GM23338 (cell line): Measurements from ENCODE around the gene SMURF2. TPM values are rescaled to one million over a fixed set of nuclear protein-coding genes. Genes with fewer than 3 reads are reported as not detected.

Source experiments
- ATAC-seq: fragments of 200-7000 bp; cut with Tn5 transposase; 3 replicates; pipeline ENCODE4 v1.9.1; 2020
- DNase-seq: peaks from one replicate; pipeline ENCODE4 v3.0.0-alpha.2; 2015; ENCODE audit warnings: low spot score
- H2AFZ ChIP-seq: fragments of 200-600 bp; sonication (generic); 2 replicates; pipeline ENCODE4 v1.8.0; 2016; ENCODE audit warnings: antibody characterized with exemption, mild to moderate bottlenecking, moderate library complexity
- H3F3A ChIP-seq: fragments of 200-600 bp; sonication (generic); replicated peaks from 2 replicates; pipeline ENCODE4 v1.8.0; 2017; ENCODE audit warnings: antibody characterized with exemption, mixed run types, low read depth
- H3K27ac ChIP-seq: fragments of 200-600 bp; sonication (generic); 2 replicates; pipeline ENCODE4 v1.6.1; 2016; ENCODE audit warnings: low read depth
- H3K27me3 ChIP-seq: fragments of 200-600 bp; sonication (generic); 2 replicates; pipeline ENCODE4 v1.8.0; 2016; ENCODE audit warnings: mild to moderate bottlenecking, mixed run types, moderate library complexity; ENCODE audit not compliant: insufficient read depth
- H3K36me3 ChIP-seq: fragments of 200-600 bp; sonication (generic); 2 replicates; pipeline ENCODE4 v1.8.0; 2016; ENCODE audit warnings: mild to moderate bottlenecking; ENCODE audit not compliant: insufficient read depth
- H3K4me1 ChIP-seq: fragments of 200-600 bp; sonication (generic); 2 replicates; pipeline ENCODE4 v1.8.0; 2016; ENCODE audit warnings: mild to moderate bottlenecking, moderate library complexity; ENCODE audit not compliant: insufficient read depth
- H3K4me2 ChIP-seq: fragments of 200-600 bp; sonication (generic); 2 replicates; pipeline ENCODE4 v1.7.1; 2017; ENCODE audit warnings: mixed run types
- H3K4me3 ChIP-seq: fragments of 200-600 bp; sonication (generic); 2 replicates; pipeline ENCODE4 v1.6.1; 2016; ENCODE audit warnings: mixed run types
- H3K79me2 ChIP-seq: fragments of 200-600 bp; sonication (generic); replicated peaks from 2 replicates; pipeline ENCODE4 v1.8.0; 2017; ENCODE audit warnings: mild to moderate bottlenecking; ENCODE audit not compliant: insufficient read depth
- H3K9me2 ChIP-seq: fragments of 200-600 bp; sonication (generic); 2 replicates; pipeline ENCODE4 v1.8.0; 2017; ENCODE audit not compliant: insufficient read depth
- H4K20me1 ChIP-seq: fragments of 200-600 bp; sonication (generic); replicated peaks from 2 replicates; pipeline ENCODE4 v1.8.0; 2017; ENCODE audit warnings: mild to moderate bottlenecking; ENCODE audit not compliant: insufficient read depth
- H3K27ac Mint-ChIP-seq: 2 replicates; pipeline ENCODE4 v1.8.0; 2020; ENCODE audit warnings: inconsistent platforms, mild to moderate bottlenecking, moderate library complexity, mixed read lengths
- H3K27me3 Mint-ChIP-seq: 3 replicates; pipeline ENCODE4 v1.8.0; 2022; ENCODE audit warnings: low read depth, mild to moderate bottlenecking, moderate library complexity, mixed read lengths, inconsistent platforms; ENCODE audit not compliant: insufficient read depth, poor library complexity
- H3K36me3 Mint-ChIP-seq: 3 replicates; pipeline ENCODE4 v1.8.0; 2021; ENCODE audit warnings: low read depth, mild to moderate bottlenecking, inconsistent platforms, moderate library complexity, mixed read lengths
- H3K4me1 Mint-ChIP-seq: 3 replicates; pipeline ENCODE4 v1.8.0; 2020; ENCODE audit warnings: mild to moderate bottlenecking, inconsistent platforms, mixed read lengths
- H3K4me3 Mint-ChIP-seq: 3 replicates; pipeline ENCODE4 v1.8.0; 2021; ENCODE audit warnings: moderate library complexity, mild to moderate bottlenecking, inconsistent platforms, mixed read lengths
- H3K9me3 Mint-ChIP-seq: 3 replicates; pipeline ENCODE4 v1.8.0; 2020; ENCODE audit warnings: moderate library complexity, mild to moderate bottlenecking, inconsistent platforms, mixed read lengths
- CREB1 ChIP-seq: fragments of 250-450 bp; sonication (Bioruptor Pico); IDR thresholded peaks from 2 replicates; pipeline ENCODE4 v1.5.0; 2020; ENCODE audit warnings: low read depth, mild to moderate bottlenecking, moderate library complexity
- EZH2 ChIP-seq: fragments of 200-600 bp; sonication (generic); IDR thresholded peaks from one replicate; pipeline ENCODE4 v1.8.0; 2017; ENCODE audit warnings: antibody characterized with exemption, mild to moderate bottlenecking, low read depth; ENCODE audit not compliant: unreplicated experiment
- EZH2phosphoT487 ChIP-seq: fragments of 200-600 bp; sonication (generic); IDR thresholded peaks from one replicate; pipeline ENCODE4 v1.8.1; 2018; ENCODE audit warnings: antibody characterized with exemption; ENCODE audit not compliant: unreplicated experiment
- JUNB ChIP-seq: IDR thresholded peaks from one replicate; pipeline ENCODE4 v1.6.1; 2016; ENCODE audit warnings: antibody characterized with exemption; ENCODE audit not compliant: unreplicated experiment
- NANOG ChIP-seq: IDR thresholded peaks from 2 replicates; pipeline ENCODE4 v1.6.1; 2016; ENCODE audit warnings: antibody characterized with exemption, borderline replicate concordance
- POLR2AphosphoS5 ChIP-seq: IDR thresholded peaks from 2 replicates; pipeline ENCODE4 v1.6.1; 2016; ENCODE audit warnings: antibody characterized with exemption, low read depth
- STAT1 ChIP-seq: IDR thresholded peaks from one replicate; pipeline ENCODE4 v1.6.1; 2016; ENCODE audit warnings: antibody characterized with exemption; ENCODE audit not compliant: unreplicated experiment
- ZNF114 ChIP-seq: fragments of 250-450 bp; sonication (Bioruptor Pico); IDR thresholded peaks from 2 replicates; pipeline ENCODE4 v1.5.0; 2020; ENCODE audit warnings: mild to moderate bottlenecking, moderate library complexity
- ZNF331 ChIP-seq: fragments of 250-450 bp; sonication (Bioruptor Pico); IDR thresholded peaks from 2 replicates; pipeline ENCODE4 v1.5.0; 2020; ENCODE audit warnings: low read depth, mild to moderate bottlenecking, moderate library complexity
- polyA plus RNA-seq: library from polyadenylated mRNA; unstranded; fragments of >200 nt; fragmentation: Nextera tagmentation; extraction: Ambion mirVana; gene quantifications from 2 replicates; pipeline ENCODE4 v1.2.1, GENCODE V29; 2016
- total RNA-seq: library from RNA; depleted of rRNA; stranded (reverse); fragments of >200 nt; shearing (Covaris generic); gene quantifications from 2 replicates; pipeline ENCODE4 v1.2.3, GENCODE V29; 2014
- TF ChIP-seq, protein P1 (sequence below), 2 experiments: fragments of 200-600 bp in 1 of 2; sonication (generic) in 1 of 2; conservative IDR thresholded peaks; 2 replicates each; pipeline versions ENCODE4 v1.5.1 to v1.6.1; 2016 to 2017; ENCODE audit warnings: antibody characterized with exemption in 2 of 2, low read depth in 2 of 2, mild to moderate bottlenecking in 2 of 2, moderate library complexity in 1 of 2
- TF ChIP-seq, protein P2 (sequence below): IDR thresholded peaks from one replicate; pipeline ENCODE4 v1.6.1; 2018; ENCODE audit warnings: antibody characterized with exemption; ENCODE audit not compliant: unreplicated experiment
- TF ChIP-seq, protein P3 (sequence below): fragments of 250-450 bp; sonication (Bioruptor Pico); IDR thresholded peaks from 2 replicates; pipeline ENCODE4 v1.5.0; 2020; ENCODE audit warnings: mild to moderate bottlenecking, moderate library complexity
- TF ChIP-seq, protein P4 (sequence below): IDR thresholded peaks from 2 replicates; pipeline ENCODE4 v1.6.1; 2016; ENCODE audit warnings: antibody characterized with exemption

The SMURF2 gene
- total and polyA plus RNA-seq, 2 experiments from 2014 or later: 12.1 to 29.6 TPM

DNA sequence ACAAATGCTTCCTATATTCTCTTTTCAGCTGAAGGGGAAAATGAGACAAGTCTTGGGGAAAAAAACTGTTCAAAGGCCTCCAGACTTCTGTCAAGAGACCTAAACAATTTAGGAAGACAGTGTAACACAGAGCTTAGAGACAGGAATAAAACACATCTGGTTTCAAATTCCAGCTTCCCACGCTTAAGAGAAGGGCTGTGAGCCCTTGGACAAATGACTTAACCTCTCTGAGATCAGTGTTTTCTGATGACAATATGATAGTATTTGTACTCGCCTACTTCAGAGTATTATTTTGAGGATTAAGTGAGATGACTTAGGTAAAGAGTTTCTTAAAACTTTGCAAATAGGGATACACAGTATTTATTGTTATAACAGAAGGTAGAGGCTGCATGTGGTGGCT lies 29.5 kb downstream of the SMURF2 start:
- peaks cover 28% of the 10 kb centered on the region for H4K20me1 ChIP-seq
- TF ChIP-seq, protein P1, sequence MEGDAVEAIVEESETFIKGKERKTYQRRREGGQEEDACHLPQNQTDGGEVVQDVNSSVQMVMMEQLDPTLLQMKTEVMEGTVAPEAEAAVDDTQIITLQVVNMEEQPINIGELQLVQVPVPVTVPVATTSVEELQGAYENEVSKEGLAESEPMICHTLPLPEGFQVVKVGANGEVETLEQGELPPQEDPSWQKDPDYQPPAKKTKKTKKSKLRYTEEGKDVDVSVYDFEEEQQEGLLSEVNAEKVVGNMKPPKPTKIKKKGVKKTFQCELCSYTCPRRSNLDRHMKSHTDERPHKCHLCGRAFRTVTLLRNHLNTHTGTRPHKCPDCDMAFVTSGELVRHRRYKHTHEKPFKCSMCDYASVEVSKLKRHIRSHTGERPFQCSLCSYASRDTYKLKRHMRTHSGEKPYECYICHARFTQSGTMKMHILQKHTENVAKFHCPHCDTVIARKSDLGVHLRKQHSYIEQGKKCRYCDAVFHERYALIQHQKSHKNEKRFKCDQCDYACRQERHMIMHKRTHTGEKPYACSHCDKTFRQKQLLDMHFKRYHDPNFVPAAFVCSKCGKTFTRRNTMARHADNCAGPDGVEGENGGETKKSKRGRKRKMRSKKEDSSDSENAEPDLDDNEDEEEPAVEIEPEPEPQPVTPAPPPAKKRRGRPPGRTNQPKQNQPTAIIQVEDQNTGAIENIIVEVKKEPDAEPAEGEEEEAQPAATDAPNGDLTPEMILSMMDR (conservative IDR thresholded peaks at IDR 0.05; ENCODE audit: low read depth in 2 of 2): no peak
- TF ChIP-seq EZH2: no peak
- no peak for TF ChIP-seq EZH2phosphoT487
- TF ChIP-seq NANOG: no peak
- no peak for TF ChIP-seq CREB1 (CRISPR knock-in tag)
- TF ChIP-seq POLR2AphosphoS5: no peak
- TF ChIP-seq, protein P2, sequence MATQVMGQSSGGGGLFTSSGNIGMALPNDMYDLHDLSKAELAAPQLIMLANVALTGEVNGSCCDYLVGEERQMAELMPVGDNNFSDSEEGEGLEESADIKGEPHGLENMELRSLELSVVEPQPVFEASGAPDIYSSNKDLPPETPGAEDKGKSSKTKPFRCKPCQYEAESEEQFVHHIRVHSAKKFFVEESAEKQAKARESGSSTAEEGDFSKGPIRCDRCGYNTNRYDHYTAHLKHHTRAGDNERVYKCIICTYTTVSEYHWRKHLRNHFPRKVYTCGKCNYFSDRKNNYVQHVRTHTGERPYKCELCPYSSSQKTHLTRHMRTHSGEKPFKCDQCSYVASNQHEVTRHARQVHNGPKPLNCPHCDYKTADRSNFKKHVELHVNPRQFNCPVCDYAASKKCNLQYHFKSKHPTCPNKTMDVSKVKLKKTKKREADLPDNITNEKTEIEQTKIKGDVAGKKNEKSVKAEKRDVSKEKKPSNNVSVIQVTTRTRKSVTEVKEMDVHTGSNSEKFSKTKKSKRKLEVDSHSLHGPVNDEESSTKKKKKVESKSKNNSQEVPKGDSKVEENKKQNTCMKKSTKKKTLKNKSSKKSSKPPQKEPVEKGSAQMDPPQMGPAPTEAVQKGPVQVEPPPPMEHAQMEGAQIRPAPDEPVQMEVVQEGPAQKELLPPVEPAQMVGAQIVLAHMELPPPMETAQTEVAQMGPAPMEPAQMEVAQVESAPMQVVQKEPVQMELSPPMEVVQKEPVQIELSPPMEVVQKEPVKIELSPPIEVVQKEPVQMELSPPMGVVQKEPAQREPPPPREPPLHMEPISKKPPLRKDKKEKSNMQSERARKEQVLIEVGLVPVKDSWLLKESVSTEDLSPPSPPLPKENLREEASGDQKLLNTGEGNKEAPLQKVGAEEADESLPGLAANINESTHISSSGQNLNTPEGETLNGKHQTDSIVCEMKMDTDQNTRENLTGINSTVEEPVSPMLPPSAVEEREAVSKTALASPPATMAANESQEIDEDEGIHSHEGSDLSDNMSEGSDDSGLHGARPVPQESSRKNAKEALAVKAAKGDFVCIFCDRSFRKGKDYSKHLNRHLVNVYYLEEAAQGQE: no peak
- no peak for TF ChIP-seq JUNB
- no peak for TF ChIP-seq ZNF114 (CRISPR knock-in tag)
- TF ChIP-seq ZNF331 (CRISPR knock-in tag): no peak
- no peak for TF ChIP-seq STAT1
- TF ChIP-seq, protein P3, sequence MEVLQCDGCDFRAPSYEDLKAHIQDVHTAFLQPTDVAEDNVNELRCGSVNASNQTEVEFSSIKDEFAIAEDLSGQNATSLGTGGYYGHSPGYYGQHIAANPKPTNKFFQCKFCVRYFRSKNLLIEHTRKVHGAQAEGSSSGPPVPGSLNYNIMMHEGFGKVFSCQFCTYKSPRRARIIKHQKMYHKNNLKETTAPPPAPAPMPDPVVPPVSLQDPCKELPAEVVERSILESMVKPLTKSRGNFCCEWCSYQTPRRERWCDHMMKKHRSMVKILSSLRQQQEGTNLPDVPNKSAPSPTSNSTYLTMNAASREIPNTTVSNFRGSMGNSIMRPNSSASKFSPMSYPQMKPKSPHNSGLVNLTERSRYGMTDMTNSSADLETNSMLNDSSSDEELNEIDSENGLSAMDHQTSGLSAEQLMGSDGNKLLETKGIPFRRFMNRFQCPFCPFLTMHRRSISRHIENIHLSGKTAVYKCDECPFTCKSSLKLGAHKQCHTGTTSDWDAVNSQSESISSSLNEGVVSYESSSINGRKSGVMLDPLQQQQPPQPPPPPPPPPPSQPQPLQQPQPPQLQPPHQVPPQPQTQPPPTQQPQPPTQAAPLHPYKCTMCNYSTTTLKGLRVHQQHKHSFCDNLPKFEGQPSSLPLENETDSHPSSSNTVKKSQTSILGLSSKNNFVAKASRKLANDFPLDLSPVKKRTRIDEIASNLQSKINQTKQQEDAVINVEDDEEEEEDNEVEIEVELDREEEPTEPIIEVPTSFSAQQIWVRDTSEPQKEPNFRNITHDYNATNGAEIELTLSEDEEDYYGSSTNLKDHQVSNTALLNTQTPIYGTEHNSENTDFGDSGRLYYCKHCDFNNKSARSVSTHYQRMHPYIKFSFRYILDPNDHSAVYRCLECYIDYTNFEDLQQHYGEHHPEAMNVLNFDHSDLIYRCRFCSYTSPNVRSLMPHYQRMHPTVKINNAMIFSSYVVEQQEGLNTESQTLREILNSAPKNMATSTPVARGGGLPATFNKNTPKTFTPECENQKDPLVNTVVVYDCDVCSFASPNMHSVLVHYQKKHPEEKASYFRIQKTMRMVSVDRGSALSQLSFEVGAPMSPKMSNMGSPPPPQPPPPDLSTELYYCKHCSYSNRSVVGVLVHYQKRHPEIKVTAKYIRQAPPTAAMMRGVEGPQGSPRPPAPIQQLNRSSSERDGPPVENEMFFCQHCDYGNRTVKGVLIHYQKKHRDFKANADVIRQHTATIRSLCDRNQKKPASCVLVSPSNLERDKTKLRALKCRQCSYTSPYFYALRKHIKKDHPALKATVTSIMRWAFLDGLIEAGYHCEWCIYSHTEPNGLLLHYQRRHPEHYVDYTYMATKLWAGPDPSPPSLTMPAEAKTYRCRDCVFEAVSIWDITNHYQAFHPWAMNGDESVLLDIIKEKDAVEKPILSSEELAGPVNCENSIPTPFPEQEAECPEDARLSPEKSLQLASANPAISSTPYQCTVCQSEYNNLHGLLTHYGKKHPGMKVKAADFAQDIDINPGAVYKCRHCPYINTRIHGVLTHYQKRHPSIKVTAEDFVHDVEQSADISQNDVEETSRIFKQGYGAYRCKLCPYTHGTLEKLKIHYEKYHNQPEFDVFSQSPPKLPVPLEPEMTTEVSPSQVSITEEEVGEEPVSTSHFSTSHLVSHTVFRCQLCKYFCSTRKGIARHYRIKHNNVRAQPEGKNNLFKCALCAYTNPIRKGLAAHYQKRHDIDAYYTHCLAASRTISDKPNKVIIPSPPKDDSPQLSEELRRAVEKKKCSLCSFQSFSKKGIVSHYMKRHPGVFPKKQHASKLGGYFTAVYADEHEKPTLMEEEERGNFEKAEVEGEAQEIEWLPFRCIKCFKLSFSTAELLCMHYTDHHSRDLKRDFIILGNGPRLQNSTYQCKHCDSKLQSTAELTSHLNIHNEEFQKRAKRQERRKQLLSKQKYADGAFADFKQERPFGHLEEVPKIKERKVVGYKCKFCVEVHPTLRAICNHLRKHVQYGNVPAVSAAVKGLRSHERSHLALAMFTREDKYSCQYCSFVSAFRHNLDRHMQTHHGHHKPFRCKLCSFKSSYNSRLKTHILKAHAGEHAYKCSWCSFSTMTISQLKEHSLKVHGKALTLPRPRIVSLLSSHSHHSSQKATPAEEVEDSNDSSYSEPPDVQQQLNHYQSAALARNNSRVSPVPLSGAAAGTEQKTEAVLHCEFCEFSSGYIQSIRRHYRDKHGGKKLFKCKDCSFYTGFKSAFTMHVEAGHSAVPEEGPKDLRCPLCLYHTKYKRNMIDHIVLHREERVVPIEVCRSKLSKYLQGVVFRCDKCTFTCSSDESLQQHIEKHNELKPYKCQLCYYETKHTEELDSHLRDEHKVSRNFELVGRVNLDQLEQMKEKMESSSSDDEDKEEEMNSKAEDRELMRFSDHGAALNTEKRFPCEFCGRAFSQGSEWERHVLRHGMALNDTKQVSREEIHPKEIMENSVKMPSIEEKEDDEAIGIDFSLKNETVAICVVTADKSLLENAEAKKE: no peak
- TF ChIP-seq, protein P4, sequence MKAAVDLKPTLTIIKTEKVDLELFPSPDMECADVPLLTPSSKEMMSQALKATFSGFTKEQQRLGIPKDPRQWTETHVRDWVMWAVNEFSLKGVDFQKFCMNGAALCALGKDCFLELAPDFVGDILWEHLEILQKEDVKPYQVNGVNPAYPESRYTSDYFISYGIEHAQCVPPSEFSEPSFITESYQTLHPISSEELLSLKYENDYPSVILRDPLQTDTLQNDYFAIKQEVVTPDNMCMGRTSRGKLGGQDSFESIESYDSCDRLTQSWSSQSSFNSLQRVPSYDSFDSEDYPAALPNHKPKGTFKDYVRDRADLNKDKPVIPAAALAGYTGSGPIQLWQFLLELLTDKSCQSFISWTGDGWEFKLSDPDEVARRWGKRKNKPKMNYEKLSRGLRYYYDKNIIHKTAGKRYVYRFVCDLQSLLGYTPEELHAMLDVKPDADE: no peak
- no peaks in the 10 kb centered on the region for H3K27me3 ChIP-seq
- Mint-ChIP-seq H3K4me1 (peaks cover 3% of the 10 kb centered on the region; the same call in 2 of the 3 replicates), H3K36me3 (peaks cover 4% of the 10 kb centered on the region; the same call in 1 of the 3 replicates), H3K9me3 (no peaks in the 10 kb centered on the region; the same call in 2 of the 3 replicates), H3K4me3 (no peak overlapping the region), H3K27me3 (peaks cover 1% of the 10 kb centered on the region), H3K27ac (no peak overlapping the region)
- ATAC-seq (no peak), DNase-seq (no peak)
- H3K4me2 ChIP-seq: no peak overlapping the region
- H3K36me3 ChIP-seq: no peaks in the 10 kb centered on the region
- H3K27ac ChIP-seq: no peak overlapping the region
- H3F3A ChIP-seq: no peaks in the 10 kb centered on the region
- H3K4me1 ChIP-seq: no peaks in the 10 kb centered on the region
- no peaks in the 10 kb centered on the region for H3K9me2 ChIP-seq
- H3K4me3 ChIP-seq: no peak overlapping the region
- no peak overlapping the region for H2AFZ ChIP-seq
- peaks cover 88% of the 10 kb centered on the region for H3K79me2 ChIP-seq
